ENCODE measurements around the gene CAVIN1. TPM values are rescaled to one million over a fixed set of nuclear protein-coding genes. Genes with fewer than 3 reads are reported as not detected.

The CAVIN1 gene
- total and polyA plus RNA-seq, 5 donors from 2014 or later = 0.03 to 1.1 (median 0.14) TPM

DNA sequence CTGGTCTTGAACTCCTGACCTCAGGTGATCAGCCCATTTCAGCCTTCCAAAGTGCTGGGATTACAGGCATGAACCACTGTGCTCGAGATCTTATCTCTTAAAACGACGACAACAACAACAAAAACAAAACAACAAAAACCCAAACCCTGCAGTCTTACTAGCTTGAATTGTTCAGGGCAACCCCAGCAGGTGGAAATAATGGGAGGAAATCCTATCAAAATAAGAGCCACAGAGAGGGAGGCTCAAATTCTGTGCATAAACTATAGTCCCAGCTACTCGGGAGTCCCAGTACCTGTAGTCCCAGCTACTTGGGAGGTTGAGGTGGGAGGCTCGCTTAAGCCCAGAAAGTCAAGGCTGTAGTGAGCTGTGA, 19.1 kb upstream of the CAVIN1 start:
- peaks cover 0 to 11% (median 6%) of the 10 kb centered on the region in 4 donors for H3K4me1 Mint-ChIP-seq
- Histone ChIP-seq H3K4me3 (ENCODE audit: low read depth, low read length) (no peak overlapping the region), H3K27me3 (ENCODE audit: control insufficient read depth, insufficient read depth, low read length) (peaks cover 3% of the 10 kb centered on the region), H3K36me3 (ENCODE audit: control insufficient read depth, insufficient read depth, low read length) (no peaks in the 10 kb centered on the region), H3K9me3 (ENCODE audit: control insufficient read depth in 2 of 2, low read length in 2 of 2) (no peaks in the 10 kb centered on the region), H3K27ac (ENCODE audit: insufficient read depth, low read length, poor library complexity, severe bottlenecking) (no peak overlapping the region), H3K4me1 (ENCODE audit: control insufficient read depth, insufficient read depth, low read length, poor library complexity, severe bottlenecking) (no peaks in the 10 kb centered on the region)
- peaks cover 0 to 3% (median 0%) of the 10 kb centered on the region in 7 donors for H3K9me3 Mint-ChIP-seq
- DNase-seq (no peak), ATAC-seq (ENCODE audit: low read depth in 2 of 2) (no peak)
- no peaks in the 10 kb centered on the region for H3K36me3 Mint-ChIP-seq
- peaks cover 43% of the 10 kb centered on the region for H3K27me3 Mint-ChIP-seq
- no peak overlapping the region for H3K27ac Mint-ChIP-seq
- H3K4me3 Mint-ChIP-seq = no peak overlapping the region

DNA sequence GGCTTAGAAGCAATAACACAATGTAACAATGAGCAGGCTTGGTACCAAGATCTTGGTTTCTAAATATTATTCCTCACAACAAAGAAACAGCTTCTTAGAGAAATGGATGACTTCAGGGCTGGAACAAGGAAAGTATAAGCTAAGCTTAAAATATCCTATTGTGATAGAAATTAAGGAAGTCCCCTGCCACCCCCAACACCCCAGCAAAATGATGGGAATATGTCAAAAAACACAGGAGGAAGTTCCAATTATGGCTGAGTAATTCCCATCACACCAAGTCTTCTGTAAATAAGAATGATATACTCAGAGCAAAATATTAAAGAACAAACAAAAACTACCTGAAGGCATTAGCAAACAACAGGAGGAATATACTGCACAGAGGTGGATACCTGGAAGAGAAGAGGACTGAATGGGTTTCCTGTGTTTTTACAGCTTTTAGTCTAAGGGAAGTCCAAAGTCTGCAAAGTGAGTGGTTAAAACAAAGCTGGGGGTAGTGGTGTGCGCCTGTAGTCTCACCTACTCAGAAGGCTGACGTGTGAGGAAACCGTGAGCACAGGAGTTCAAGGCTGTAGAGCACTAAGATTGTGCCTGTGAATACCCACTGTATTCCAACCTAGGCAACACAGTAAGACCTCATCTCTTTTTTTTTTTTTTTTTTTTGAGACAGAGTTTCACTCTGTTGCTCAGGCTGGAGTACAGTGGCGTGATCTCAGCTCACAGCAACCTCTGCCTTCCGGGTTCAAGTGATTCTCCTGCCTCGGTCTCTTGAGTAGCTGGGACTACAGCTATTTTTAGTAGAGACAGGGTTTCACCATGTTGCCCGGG, 18.5 kb upstream of the CAVIN1 start:
- DNase-seq = no peak
- peak in 1 of 2 donors; percentile 18 for ATAC-seq (ENCODE audit: low read depth in 2 of 2)
- no peak overlapping the region for H3K4me3 Mint-ChIP-seq
- Histone ChIP-seq H3K27ac (ENCODE audit: insufficient read depth, low read length, poor library complexity, severe bottlenecking) (no peak overlapping the region), H3K36me3 (ENCODE audit: control insufficient read depth, insufficient read depth, low read length) (no peaks in the 10 kb centered on the region), H3K4me1 (ENCODE audit: control insufficient read depth, insufficient read depth, low read length, poor library complexity, severe bottlenecking) (no peaks in the 10 kb centered on the region), H3K9me3 (ENCODE audit: control insufficient read depth in 2 of 2, low read length in 2 of 2) (no peaks in the 10 kb centered on the region), H3K27me3 (ENCODE audit: control insufficient read depth, insufficient read depth, low read length) (peaks cover 3% of the 10 kb centered on the region), H3K4me3 (ENCODE audit: low read depth, low read length) (no peak overlapping the region)
- no peaks in the 10 kb centered on the region for H3K36me3 Mint-ChIP-seq
- H3K9me3 Mint-ChIP-seq = peaks cover 0 to 3% (median 0%) of the 10 kb centered on the region in 7 donors
- peaks cover 0 to 11% (median 6%) of the 10 kb centered on the region in 4 donors for H3K4me1 Mint-ChIP-seq
- H3K27me3 Mint-ChIP-seq = peaks cover 42% of the 10 kb centered on the region
- no peak overlapping the region for H3K27ac Mint-ChIP-seq

- Mint-ChIP-seq H3K9me3 (no peaks in the 10 kb centered on the region), H3K27me3 (peaks cover 31% of the 10 kb centered on the region), H3K4me1 (peaks cover 0 to 9% (median 6%) of the 10 kb centered on the region in 4 donors), H3K27ac (no peak overlapping the region), H3K36me3 (peaks cover under 1% of the 10 kb centered on the region), H3K4me3 (no peak overlapping the region)
- Histone ChIP-seq H3K36me3 (ENCODE audit: control insufficient read depth, insufficient read depth, low read length) (no peaks in the 10 kb centered on the region), H3K9me3 (ENCODE audit: control insufficient read depth in 2 of 2, low read length in 2 of 2) (no peaks in the 10 kb centered on the region), H3K27me3 (ENCODE audit: control insufficient read depth, insufficient read depth, low read length) (peaks cover 3% of the 10 kb centered on the region), H3K4me1 (ENCODE audit: control insufficient read depth, insufficient read depth, low read length, poor library complexity, severe bottlenecking) (no peaks in the 10 kb centered on the region), H3K4me3 (ENCODE audit: low read depth, low read length) (no peak overlapping the region), H3K27ac (ENCODE audit: insufficient read depth, low read length, poor library complexity, severe bottlenecking) (no peak overlapping the region)
- DNase-seq = peak in 2 of 3 donors; percentile 48 to 66
- no peak for ATAC-seq (ENCODE audit: low read depth in 2 of 2)
Measured at GRCh38 chr17:42438600-42439567, 15.8 kb upstream of the CAVIN1 start.

GRCh38 chr17:42436391-42436790, 13.3 kb upstream of the CAVIN1 start:
- Mint-ChIP-seq H3K27me3 (peaks cover 26% of the 10 kb centered on the region), H3K36me3 (peaks cover 3% of the 10 kb centered on the region), H3K9me3 (no peaks in the 10 kb centered on the region), H3K4me3 (no peak overlapping the region), H3K27ac (no peak overlapping the region), H3K4me1 (peaks cover 0 to 6% (median 3%) of the 10 kb centered on the region in 4 donors)
- DNase-seq (no peak), ATAC-seq (ENCODE audit: low read depth in 2 of 2) (no peak)
- H3K27me3 ChIP-seq (ENCODE audit: control insufficient read depth, insufficient read depth, low read length) = no peaks in the 10 kb centered on the region
- H3K36me3 ChIP-seq (ENCODE audit: control insufficient read depth, insufficient read depth, low read length) = no peaks in the 10 kb centered on the region
- no peaks in the 10 kb centered on the region for H3K4me1 ChIP-seq (ENCODE audit: control insufficient read depth, insufficient read depth, low read length, poor library complexity, severe bottlenecking)
- H3K4me3 ChIP-seq (ENCODE audit: low read depth, low read length) = no peak overlapping the region
- H3K27ac ChIP-seq (ENCODE audit: insufficient read depth, low read length, poor library complexity, severe bottlenecking) = no peak overlapping the region
- H3K9me3 ChIP-seq (ENCODE audit: control insufficient read depth in 2 of 2, low read length in 2 of 2) = no peaks in the 10 kb centered on the region

DNA sequence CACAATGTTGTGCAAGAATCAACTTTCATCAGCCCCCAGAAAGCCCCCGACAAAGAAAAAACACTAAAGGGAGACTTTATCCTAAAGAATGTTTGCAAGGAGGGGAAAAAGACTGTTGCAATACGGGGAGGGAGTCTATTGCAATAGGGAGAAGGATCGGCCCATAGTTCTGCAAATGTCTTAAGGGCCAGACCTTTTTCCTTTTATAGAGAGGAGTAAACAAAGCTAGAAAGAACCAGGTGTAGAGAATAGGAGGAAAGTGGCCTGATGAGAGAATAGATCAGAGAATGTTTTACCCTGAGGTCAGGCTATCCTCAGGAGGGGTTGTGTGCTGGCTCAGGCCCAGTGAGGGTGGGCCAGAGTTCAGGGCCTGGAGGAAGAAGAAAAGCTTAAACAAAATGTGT, 8.7 kb upstream of the CAVIN1 start:
- H3K4me3 Mint-ChIP-seq = no peak overlapping the region
- no peak overlapping the region for H3K27ac Mint-ChIP-seq
- H3K4me1 Mint-ChIP-seq = peaks cover 0 to 6% (median 2%) of the 10 kb centered on the region in 4 donors
- Histone ChIP-seq H3K27me3 (ENCODE audit: control insufficient read depth, insufficient read depth, low read length) (no peaks in the 10 kb centered on the region), H3K9me3 (ENCODE audit: control insufficient read depth in 2 of 2, low read length in 2 of 2) (no peaks in the 10 kb centered on the region), H3K36me3 (ENCODE audit: control insufficient read depth, insufficient read depth, low read length) (no peaks in the 10 kb centered on the region), H3K4me1 (ENCODE audit: control insufficient read depth, insufficient read depth, low read length, poor library complexity, severe bottlenecking) (no peaks in the 10 kb centered on the region), H3K4me3 (ENCODE audit: low read depth, low read length) (no peak overlapping the region), H3K27ac (ENCODE audit: insufficient read depth, low read length, poor library complexity, severe bottlenecking) (no peak overlapping the region)
- peaks cover 3% of the 10 kb centered on the region for H3K36me3 Mint-ChIP-seq
- no peaks in the 10 kb centered on the region for H3K9me3 Mint-ChIP-seq
- DNase-seq (no peak), ATAC-seq (ENCODE audit: low read depth in 2 of 2) (no peak)
- H3K27me3 Mint-ChIP-seq = peaks cover 34% of the 10 kb centered on the region

GRCh38 chr17:42429726-42430447, 6.8 kb upstream of the CAVIN1 start:
- H3K36me3 ChIP-seq (ENCODE audit: control insufficient read depth, insufficient read depth, low read length) = no peaks in the 10 kb centered on the region
- no peak overlapping the region for H3K4me3 ChIP-seq (ENCODE audit: low read depth, low read length)
- peak overlapping the region in 1 of 3 donors; percentile 43 for H3K27ac Mint-ChIP-seq
- H3K27ac ChIP-seq (ENCODE audit: insufficient read depth, low read length, poor library complexity, severe bottlenecking) = no peak overlapping the region
- peaks cover 1% of the 10 kb centered on the region for H3K27me3 ChIP-seq (ENCODE audit: control insufficient read depth, insufficient read depth, low read length)
- no peaks in the 10 kb centered on the region for H3K4me1 ChIP-seq (ENCODE audit: control insufficient read depth, insufficient read depth, low read length, poor library complexity, severe bottlenecking)
- H3K4me3 Mint-ChIP-seq = no peak overlapping the region
- no peak for ATAC-seq (ENCODE audit: low read depth in 2 of 2)
- no peaks in the 10 kb centered on the region for H3K9me3 Mint-ChIP-seq
- H3K9me3 ChIP-seq (ENCODE audit: control insufficient read depth in 2 of 2, low read length in 2 of 2) = no peaks in the 10 kb centered on the region
- H3K36me3 Mint-ChIP-seq = peaks cover 3% of the 10 kb centered on the region
- H3K4me1 Mint-ChIP-seq = peaks cover 0 to 6% (median 2%) of the 10 kb centered on the region in 4 donors
- peaks cover 45% of the 10 kb centered on the region for H3K27me3 Mint-ChIP-seq
- DNase-seq = no peak

Measured in CD4-positive, CD25-positive, alpha-beta regulatory T cell (primary cell).